ENCODE results near the gene NATD1.
"Not testable (repeated sequence)": the region's sequence is repeated elsewhere in the genome, so short reads cannot be mapped to it uniquely, and the experiment has no call there.

The NATD1 gene

DNA sequence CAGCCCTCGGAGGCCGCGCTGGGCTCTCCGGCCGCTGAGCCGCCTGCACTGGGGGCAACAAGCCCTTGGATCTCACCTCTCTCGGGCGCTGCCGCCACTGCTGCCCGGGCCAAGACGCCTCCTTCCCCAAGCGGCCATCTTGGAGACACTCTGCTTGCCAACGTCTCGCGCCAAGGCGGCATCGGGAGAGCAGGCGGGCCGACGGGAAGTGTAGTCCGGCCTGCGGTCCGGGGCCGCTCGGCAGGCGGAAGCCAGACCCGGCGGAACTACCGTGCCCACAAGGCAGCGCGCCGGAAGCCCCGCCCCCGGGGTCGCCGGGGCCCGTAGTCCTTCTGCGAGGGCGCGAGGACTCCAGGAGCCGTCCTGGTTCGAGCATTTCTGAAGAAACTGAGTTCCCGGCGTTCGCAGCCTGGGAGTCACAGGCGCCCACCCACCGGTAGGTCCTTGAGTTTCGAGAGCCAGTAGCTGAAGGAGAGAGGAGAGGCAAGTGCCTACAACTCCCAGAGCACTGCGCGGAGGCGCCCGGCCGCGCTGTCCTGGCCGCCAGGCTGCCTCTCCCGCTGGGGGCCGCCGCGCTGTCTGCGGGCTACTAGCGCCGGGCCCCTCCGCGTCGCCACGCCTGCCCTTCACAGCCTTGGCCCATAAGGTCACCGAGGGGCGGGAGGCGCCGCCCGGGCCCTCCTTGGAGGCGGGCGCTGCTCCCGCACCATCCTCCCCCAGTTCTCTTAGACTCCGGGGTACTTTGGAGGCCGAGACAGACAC, 39.0 kb downstream of the NATD1 start, which contains the start of gene TMEM11:
Gene TMEM11 (minus strand): TSS at position 147 of the 762 bp plus-strand sequence. CDS start 9 bp downstream, at position 138.
- DNase-seq: peak; percentile 95

DNA sequence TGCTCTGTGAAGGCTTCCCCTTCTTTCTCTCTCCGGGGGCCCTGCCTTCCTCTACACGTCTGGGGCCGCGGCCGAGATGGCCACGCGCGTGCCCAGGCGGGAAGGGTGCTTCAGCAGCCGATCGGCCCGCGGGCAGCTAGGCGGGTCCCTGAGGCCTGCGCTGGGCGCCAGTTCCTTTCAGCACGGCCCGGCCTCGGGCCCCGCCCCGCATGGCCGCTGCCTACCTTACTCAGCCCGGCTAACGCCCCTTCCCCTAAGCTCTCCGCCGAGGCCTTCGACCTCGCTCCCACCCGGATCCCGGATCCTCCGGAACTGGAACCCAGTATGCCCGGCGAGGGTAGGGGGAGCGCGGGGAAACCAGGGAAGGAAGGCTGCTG, 39.6 kb downstream of the NATD1 start:
- no peak for DNase-seq

DNA sequence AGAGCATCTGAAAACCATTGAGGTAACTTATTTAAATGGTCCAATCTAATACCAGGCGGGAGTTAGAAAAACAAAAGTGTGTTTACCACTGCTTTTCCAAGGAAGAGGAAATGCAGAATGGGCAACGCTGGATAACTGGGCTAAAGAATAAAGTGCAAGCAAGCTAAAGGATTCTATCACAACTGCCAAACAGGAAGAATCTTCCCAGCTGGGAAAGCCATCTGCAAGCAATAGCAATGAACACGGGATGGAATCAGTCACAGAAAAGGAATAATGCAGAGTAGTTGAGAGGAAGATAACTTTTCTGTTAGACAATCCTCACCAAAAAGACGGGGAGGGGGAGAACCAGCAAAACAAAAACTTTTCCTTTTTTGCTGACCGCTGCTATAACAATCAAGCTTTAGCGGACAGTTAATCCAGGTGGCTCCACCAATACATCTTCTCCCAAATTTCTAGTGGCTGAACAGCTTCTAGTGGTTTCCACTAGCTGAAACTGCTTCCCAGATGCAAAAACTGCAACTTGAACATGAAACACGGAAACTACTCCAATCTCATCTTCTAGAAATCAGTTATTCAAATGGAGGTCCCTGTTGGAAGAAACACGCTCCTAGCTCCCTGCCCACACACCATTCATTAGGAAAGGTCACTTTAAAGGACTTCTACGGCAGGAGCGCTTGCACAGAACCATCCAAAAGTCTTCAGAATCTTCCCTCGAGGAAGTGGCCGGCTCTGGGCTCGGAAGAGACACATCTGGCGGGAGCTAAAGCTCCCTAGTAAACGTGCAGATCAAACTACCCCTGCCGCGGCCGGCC, 40.2 kb downstream of the NATD1 start:
- no peak for DNase-seq

DNA sequence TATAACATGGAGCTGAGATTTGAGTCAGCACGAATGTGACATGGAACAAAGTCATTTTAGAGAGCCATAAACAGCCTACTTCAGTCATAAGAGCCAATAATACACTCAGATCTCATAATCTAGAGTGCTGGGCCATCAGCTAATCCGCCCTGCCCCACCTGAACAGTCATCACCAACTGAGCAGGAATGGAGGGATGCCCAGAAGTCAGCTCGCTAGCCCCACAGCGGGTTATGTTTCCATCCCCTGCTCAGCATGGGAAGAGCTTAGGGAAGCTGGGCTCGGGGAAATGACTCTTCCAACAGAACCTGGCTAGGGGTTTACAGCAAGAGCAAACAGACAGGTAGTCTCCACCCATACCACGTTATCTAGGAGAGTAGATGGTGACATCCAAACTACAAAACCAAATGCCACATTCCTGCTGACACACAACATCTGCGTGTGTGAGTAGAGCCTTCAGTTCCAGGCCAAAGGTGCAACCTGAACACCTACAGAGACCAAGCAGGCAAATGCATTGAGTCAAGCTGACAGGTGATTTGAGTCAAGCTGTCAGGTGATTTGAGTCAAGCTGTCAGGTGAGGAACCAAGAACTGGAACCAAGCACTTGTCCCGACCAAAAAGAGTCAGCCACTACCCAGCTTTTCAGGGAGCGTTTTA, 41.3 kb downstream of the NATD1 start:
- DNase-seq: no peak

DNA sequence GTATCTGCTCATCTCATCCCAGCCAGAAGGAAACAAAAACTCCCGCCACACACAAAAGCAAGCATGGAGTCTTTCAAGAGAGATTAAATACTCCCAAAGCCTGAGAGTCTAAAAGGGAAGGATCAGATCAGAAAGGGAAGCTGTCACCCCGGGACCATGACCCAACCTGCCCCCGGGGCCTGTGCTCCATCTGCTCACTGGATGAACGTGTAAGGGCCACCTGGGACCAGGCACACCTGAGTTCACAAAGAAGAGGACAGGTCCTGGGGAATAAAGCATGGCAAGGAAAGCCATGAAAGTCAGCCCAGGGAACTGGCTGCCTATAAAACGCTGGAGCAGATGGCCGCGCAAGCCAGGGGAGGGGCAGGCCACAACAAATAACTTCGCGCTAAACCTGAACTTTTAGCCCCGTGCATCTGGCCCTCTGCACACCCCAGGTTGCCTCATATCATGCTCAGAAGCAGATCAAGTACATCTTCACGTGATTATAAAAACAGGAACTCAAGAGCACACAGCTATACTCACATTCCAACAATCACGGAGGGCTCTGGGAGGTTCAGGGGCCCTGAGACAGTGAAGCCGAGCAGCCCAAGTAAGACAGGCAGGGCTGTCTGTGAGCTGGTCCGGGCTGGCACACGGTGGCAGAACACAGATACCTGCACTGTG, 42.7 kb downstream of the NATD1 start:
- DNase-seq: no peak

DNA sequence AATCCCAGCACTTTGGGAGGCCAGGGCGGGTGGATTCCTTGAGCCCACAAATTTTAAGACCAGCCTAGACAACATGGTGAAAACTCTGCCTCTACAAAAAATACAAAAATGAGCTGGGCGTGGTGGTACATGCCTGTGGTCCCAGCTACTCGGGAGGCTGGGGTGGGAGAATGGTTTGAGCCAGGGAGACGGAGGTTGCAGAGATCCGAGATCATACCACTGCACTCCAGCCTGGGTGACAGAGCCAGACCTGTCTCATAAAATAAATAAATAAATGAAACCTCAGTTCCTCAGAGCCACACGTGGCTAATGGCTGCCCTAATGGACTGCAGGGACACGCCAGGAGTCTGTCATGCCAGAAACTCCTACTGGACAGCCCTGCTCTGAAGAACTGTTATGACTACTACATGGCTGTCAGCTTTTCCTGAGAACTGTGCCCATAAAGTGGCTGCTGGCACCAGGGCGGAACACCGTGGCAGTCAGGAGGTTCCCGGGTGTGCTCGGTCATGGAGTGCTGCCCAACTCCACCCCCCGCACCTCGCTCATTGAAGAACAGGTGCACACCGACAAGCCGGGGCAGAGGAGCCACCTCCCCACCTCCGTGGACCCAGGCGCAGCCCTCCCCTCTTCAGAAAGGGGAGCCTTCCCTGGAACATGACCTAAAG, 43.6 kb downstream of the NATD1 start:
- DNase-seq: no peak

DNA sequence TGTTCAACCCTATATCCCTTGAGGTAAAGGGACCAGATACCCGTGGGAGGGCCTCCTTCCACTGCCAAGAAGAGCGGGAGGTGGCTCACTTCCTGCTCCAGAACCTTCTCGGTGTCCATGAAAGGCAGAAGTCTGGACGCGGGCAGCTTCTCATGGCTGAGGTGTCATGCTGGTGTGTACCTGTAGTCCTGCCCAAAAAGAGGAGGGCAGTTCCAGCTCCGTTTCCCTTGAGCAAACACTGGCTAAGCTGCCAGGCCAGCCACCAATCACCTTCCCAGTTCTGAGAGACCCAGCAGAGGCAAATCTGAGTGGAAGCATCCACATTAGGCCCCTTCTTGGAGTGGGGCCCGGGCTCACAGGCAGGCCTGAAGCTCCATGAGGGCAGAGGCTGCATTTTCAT, 44.9 kb downstream of the NATD1 start:
- DNase-seq: no peak

DNA sequence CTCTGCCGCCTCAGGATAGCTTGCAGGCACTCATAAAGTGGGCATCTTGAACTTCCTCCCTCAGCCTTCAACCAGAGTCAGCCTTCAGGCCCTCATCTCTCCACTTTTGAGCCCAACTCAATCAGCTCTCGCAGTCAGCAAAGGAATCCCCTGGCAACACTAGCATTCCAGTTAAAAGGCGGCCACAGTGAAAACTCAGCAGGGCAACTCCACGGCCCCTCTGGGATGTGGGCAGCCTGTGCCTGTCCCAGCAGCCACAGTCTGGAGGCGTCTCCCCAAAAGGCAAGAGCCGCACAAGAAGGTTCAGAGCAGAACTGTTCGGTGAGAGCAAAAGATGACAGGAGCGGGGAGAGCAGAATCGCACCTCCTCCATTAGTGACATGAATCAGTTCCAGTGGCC, 48.3 kb downstream of the NATD1 start:
- no peak for DNase-seq

DNA sequence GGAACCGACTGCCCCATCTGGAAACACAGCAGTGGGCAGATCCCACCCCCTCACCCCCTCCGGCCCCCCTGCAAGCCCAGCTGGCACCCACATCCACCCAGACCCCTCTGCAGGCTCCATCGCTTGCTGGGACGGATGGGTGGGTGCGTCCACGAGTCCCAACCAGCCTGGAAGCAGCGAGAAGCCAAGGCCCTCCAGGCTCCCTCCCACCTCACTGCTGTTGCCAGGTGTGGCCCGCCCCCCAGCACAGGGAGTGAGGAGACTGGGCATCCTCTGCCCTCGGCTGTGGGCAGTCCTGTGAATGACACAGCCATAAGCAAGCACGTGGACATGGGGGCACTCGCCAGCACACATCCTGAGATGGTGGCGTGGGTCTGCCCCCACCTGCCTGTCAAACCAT, 50.7 kb downstream of the NATD1 start:
- DNase-seq: no peak

DNA sequence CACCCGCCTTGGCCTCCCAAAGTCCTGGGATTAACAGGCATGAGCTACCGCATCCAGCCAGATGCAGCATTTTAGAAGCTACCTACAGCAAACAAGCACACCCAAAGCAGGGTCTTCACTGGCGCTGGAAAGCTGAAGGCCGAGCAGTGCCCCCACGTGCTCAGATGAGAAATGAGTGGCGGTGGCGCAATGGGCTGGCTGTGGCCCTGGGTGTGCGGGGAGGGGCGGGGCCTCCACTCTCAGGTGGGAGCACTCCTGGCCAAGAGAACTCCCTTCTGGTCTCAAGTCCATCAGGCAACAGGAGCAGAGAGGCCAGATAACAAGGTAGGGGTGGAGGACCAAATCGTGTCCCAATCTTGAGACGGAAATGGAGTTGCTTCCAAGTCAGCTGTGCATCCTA, 51.3 kb downstream of the NATD1 start:
- DNase-seq: no peak

DNA sequence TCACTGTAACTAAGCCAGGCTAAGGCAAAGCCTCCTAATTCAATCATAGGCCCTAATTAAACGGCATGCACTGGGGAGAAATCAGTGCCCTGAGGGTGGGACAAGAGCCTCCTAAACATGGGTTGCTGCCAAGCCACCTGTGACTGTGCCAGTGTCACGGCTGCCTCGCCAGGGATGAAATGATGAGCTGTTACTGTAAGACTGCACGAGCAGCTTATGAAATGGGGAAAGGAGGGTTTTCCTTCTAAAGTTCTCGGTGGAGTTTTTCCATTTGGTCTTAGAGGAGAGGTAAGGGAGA, 52.0 kb downstream of the NATD1 start:
- no peak for DNase-seq

DNA sequence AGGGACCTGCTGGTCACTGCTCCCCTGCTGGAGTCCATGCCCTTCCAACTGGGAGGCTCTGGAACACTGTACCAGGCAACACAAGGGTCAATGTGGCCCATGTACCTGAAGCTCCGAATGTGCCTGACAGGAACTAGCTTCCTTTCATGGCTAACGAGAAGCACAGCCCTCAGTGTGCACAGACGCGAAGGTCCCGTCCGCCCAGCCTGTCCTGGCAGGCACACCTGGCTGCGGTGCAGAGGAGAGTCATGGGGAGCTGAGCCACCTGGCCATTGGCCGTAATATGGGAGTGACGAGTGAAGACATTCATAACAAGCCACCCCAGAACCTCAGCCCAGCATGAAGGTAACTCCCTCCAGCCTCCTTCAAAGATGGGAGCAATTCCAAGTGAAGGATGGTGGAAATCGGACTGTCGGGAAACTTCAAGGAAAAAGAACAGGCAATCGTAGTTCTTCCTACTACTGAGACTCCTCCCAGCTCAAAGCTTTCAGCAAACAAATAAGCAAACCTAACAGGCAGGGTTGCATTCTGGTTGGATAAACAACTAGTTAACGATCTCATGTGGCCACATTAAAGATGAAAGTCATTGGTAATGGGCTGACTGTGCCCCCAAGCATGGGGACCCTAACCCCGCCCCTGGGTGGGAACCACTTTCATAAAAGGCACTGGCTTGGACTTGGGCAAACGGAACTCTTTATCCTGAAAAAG, 52.5 kb downstream of the NATD1 start:
- DNase-seq: no peak

DNA sequence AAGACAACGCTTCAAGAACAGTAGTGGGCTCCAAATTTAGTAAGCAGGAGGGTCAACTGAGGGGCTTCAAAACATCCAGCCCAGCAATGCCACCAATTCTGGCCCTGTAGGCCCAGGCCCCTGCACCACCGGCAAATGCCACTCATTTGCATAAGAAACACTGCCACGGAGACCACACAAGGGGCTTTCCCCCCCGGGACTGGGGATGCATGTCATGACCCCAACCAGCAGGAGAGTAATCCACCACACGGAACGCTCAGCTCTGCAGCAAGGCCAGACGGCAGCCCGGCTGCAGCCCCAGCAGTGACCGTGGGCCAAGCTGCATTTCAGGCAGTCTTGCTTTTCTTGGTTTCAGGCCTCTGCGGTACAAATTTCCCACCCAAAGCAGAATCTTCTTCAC, 53.4 kb downstream of the NATD1 start:
- DNase-seq: no peak

DNA sequence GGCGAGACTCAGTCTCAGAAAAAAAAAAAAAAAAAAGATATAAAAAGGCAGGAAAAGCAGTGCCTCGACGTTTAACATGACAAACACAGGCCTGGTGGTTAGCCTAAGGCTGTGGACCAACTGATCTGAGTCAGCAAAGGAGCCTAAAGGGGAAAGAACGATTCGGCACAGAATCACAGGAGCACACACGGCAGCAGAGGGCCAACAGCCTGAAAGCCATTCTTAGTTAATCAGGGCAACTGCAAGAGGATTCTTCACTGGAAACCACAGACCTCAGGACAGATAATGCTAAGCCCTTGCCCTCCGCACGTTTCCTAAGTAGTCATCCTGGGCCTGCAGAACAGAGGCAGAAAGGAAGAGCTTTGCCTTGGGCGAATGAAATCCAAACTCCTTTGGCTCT, 53.9 kb downstream of the NATD1 start:
- DNase-seq: no peak

DNA sequence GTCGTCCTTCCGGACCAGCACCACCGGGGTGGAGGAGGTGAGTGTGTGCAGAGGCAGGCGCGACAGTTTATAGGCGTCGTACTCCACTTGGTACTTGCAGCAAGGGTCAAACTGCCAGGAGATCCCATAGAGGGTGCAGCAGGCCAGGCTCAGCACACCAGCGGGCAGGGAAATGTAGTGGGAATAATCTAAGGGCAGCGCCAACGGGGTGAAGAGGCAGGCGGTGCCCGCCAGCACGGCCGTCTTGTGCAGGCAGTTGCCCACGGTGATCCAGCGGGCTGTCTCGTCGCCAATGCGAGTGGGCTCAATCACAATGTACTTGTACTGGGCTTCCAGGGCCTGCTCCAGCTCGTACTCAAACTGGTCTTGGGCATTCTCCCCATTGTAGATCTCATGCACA, 54.8 kb downstream of the NATD1 start:
- DNase-seq: no peak

DNA sequence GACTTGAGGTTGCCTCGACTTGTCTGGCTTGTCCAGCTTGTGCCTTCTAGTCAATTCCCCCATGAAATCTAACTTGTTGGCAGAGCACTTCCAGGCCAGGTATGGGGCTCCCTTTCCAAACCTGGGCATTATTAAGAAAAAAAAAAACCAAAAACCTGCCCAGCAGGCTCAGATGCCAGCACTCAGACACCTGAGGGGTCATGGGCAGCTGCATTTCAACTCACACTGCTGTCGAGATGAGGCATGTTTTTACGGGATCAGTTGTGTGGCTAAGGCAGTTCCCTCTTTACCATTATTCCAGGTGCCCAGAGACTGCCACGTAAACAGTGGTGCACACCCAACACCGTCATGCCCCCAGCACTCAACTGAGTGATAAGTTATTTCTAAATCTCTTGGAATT, 57.1 kb downstream of the NATD1 start:
- DNase-seq: no peak

DNA sequence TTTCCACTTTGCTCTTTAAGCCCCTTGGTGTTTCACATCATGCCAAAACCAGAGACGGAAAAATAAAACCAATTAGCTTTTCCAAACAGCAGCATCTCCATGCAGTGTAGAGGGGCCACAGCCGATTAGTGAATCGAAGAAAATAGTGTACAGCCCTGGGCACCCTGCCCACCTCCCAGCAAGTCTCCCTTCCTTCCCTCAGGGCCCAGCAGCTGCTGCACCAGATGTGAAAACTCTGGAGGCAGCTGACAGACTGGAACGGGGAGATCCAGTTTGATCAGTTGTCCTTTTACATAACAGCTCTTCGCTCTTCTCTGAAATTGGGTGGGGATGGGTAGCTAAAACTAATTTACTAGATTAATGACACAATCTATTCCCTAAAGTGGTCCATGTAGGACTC, 58.5 kb downstream of the NATD1 start:
- DNase-seq: no peak

DNA sequence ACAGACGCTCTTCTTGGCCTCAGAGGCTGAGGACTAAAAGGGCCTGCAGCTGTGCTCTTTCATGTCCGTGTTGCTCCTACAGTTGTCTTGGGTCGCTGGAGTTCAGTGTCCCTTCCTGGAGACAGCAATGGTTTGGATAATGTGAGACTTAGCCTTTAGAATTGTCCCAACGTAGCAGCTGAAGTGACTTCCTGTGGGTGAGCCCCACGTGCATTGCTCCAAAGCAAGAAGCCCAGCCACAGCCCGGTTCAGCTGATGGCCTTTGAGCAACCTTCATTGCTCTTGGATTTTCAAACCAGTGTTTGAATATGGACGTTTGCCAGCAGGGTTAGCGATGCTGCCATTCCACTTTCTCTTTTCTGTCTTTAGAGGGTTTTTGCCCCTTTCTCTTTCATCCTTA, 59.0 kb downstream of the NATD1 start:
- DNase-seq: no peak

DNA sequence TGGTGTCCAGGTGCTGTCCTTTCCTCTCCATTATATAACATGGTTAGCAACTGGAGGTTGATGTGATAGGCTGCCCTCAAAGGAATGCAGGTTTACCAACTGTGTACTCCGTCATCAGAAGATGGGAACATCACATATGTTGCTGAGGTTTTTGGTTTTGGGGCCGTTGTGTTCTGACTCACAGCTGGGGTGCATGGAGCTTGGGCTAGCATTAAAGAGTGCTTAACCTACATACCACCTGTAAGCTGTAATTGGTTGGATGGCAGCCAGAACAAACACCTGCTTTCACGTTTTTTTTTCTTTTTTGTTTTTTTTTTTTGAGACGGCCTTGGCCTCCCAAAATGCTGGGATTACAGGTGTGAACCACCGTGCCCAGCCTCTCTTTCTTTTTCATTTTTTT, 60.2 kb downstream of the NATD1 start:
- no peak for DNase-seq

DNA sequence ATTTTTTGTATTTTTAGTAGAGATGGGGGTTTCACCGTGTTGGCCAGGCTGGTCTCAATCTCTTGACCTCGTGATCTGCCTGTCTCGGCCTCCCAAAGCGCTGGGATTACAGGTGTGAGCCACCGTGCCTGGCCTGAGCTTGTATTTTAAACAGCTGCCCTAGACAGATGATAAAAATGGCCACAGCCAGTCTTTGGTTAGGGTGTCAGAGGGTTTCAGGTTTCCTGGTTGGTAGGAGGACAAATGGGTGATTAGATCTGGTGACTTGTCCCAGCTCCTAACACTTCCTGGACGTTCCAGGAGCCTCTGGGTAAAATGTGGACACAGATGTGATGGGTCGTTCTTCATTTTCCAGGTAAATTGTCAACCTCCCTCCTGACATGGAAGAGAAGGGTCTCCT, 60.8 kb downstream of the NATD1 start:
- DNase-seq: not testable (repeated sequence)

DNA sequence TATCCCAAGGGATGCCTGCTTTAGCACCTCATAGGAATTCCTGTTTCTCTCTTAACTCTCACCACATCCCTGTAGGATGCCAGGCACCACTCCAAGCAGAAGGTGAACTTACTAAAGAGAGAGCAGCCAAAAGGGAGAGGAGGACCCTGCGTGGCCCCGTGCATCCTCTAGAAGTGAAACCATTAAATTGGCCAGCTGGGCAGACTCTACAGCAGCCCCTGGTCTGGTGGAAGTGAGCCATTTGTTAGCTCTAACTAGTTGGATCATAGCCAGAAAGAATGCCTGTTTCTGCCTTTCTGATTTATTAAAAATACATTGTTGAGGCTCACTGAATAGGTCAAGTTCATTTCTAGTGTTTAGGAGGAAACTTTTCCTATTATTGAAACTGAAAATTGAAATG, 61.5 kb downstream of the NATD1 start:
- no peak for DNase-seq

DNA sequence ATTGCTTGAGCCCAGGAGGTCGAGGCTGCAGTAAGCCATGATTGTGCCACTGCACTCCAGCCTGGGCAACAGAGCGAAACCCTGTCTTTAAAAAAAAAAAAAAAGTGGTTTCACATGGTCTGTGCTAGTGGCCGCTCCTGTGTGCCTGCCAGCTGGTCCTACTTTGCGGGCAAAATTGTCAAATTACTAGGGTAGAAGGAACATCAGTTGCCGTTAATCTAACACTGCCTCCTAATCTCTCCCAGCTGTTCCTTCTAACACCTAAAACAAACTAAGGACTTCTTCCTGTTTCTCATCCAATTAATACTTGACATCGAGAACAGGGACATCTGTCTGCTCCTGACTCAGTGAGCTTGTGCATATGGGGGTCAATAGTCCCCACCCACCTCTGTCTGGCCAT, 63.1 kb downstream of the NATD1 start:
- DNase-seq: no peak

All from CD4-positive, alpha-beta T cell treated with Interleukin-21 for 1 hour (primary cell).